ENCODE results near the gene STYK1.
A peak's percentile ranks its signal among the peaks of the same experiment; 100 is the strongest.
"Not testable (repeated sequence)": the region's sequence is repeated elsewhere in the genome, so short reads cannot be mapped to it uniquely, and the experiment has no call there.

STYK1 gene

GRCh38 chr12:10623131-10623530 is 50.7 kb downstream of the STYK1 start:
- DNase-seq (ENCODE audit: low read depth in 2 of 3, low spot score in 2 of 3) = no peak

GRCh38 chr12:10621278-10621677 is 52.6 kb downstream of the STYK1 start:
- DNase-seq (ENCODE audit: low read depth in 2 of 3, low spot score in 2 of 3) = no peak

GRCh38 chr12:10620078-10620779 is 53.6 kb downstream of the STYK1 start:
- DNase-seq (ENCODE audit: low read depth in 2 of 3, low spot score in 2 of 3) = no peak

GRCh38 chr12:10618338-10618987 is 55.4 kb downstream of the STYK1 start:
- no peak for DNase-seq (ENCODE audit: low read depth in 2 of 3, low spot score in 2 of 3)

- no peak for DNase-seq (ENCODE audit: low read depth in 2 of 3, low spot score in 2 of 3)
These were observed 56.0 kb downstream of the STYK1 start for GRCh38 chr12:10617863-10618262.

- DNase-seq (ENCODE audit: low read depth in 2 of 3, low spot score in 2 of 3) = no peak
These were observed 58.3 kb downstream of the STYK1 start for GRCh38 chr12:10615532-10615931.

GRCh38 chr12:10614056-10614370 is 59.8 kb downstream of the STYK1 start:
- DNase-seq (ENCODE audit: low read depth in 2 of 3, low spot score in 2 of 3) = no peak

GRCh38 chr12:10613349-10614055 is 60.4 kb downstream of the STYK1 start, which contains the start of gene MAGOHB:
Gene MAGOHB, minus strand, starts transcription at chr12:10613609. Its CDS starts 77 bp downstream, at chr12:10613532.
- DNase-seq (ENCODE audit: low read depth in 2 of 3, low spot score in 2 of 3) = peak; percentile 96 to 100 (median 100)

- DNase-seq (ENCODE audit: low read depth in 2 of 3, low spot score in 2 of 3) = no peak
These were observed 60.9 kb downstream of the STYK1 start for GRCh38 chr12:10612984-10613348.

GRCh38 chr12:10612110-10612509 is 61.7 kb downstream of the STYK1 start:
- DNase-seq (ENCODE audit: low read depth in 2 of 3, low spot score in 2 of 3) = no peak

GRCh38 chr12:10611258-10611657 is 62.6 kb downstream of the STYK1 start:
- not testable (repeated sequence) for DNase-seq (ENCODE audit: low read depth in 2 of 3, low spot score in 2 of 3)

- no peak for DNase-seq (ENCODE audit: low read depth in 2 of 3, low spot score in 2 of 3)
These were observed 63.7 kb downstream of the STYK1 start for GRCh38 chr12:10610188-10610587.

- DNase-seq (ENCODE audit: low read depth in 2 of 3, low spot score in 2 of 3) = no peak
These were observed 65.9 kb downstream of the STYK1 start for GRCh38 chr12:10607885-10608458.

GRCh38 chr12:10601860-10602259 is 72.0 kb downstream of the STYK1 start:
- DNase-seq (ENCODE audit: low read depth in 2 of 3, low spot score in 2 of 3) = no peak

- DNase-seq (ENCODE audit: low read depth in 2 of 3, low spot score in 2 of 3) = no peak
These were observed 72.9 kb downstream of the STYK1 start for GRCh38 chr12:10600988-10601387.

GRCh38 chr12:10595881-10596280 is 78.0 kb downstream of the STYK1 start:
- DNase-seq (ENCODE audit: low read depth in 2 of 3, low spot score in 2 of 3) = no peak

- DNase-seq (ENCODE audit: low read depth in 2 of 3, low spot score in 2 of 3) = no peak
These were observed 82.9 kb downstream of the STYK1 start for GRCh38 chr12:10590966-10591365.

- DNase-seq (ENCODE audit: low read depth in 2 of 3, low spot score in 2 of 3) = no peak
These were observed 89.4 kb downstream of the STYK1 start for GRCh38 chr12:10584415-10584814.

GRCh38 chr12:10582704-10583103 is 91.1 kb downstream of the STYK1 start:
- DNase-seq (ENCODE audit: low read depth in 2 of 3, low spot score in 2 of 3) = no peak

- not testable (repeated sequence) for DNase-seq (ENCODE audit: low read depth in 2 of 3, low spot score in 2 of 3)
These were observed 91.7 kb downstream of the STYK1 start for GRCh38 chr12:10582133-10582532.

GRCh38 chr12:10574307-10574706 is 99.5 kb downstream of the STYK1 start:
- no peak for DNase-seq (ENCODE audit: low read depth in 2 of 3, low spot score in 2 of 3)

GRCh38 chr12:10572021-10572490 is 101.8 kb downstream of the STYK1 start:
- not testable (repeated sequence) for DNase-seq (ENCODE audit: low read depth in 2 of 3, low spot score in 2 of 3)
